HG03457 (cell line): Measurements from ENCODE around the gene SPP1.
"Not testable (repeated sequence)": the region's sequence is repeated elsewhere in the genome, so short reads cannot be mapped to it uniquely, and the experiment has no call there.

Experiments
- ATAC-seq: cut with Tn5 transposase; IDR thresholded peaks from one replicate; pipeline ENCODE4 v1.9.1; 2021; ENCODE audit warnings: moderate number of reproducible peaks; ENCODE audit not compliant: unreplicated experiment

The SPP1 gene

GRCh38 chr4:87985097-87985886, 9.8 kb downstream of the SPP1 start:
- ATAC-seq = peak; percentile 77

GRCh38 chr4:87985887-87986200, 10.3 kb downstream of the SPP1 start:
- no peak for ATAC-seq

- ATAC-seq = no peak
These were observed 11.0 kb downstream of the SPP1 start for GRCh38 chr4:87986508-87986907.

- no peak for ATAC-seq
These were observed 14.3 kb downstream of the SPP1 start for GRCh38 chr4:87989765-87990164.

GRCh38 chr4:87995435-87995834, 19.9 kb downstream of the SPP1 start:
- no peak for ATAC-seq

- ATAC-seq = not testable (repeated sequence)
These were observed 23.7 kb downstream of the SPP1 start for GRCh38 chr4:87999191-87999691.

- ATAC-seq = no peak
These were observed 26.4 kb downstream of the SPP1 start for GRCh38 chr4:88001871-88002270.

- ATAC-seq = no peak
These were observed 27.3 kb downstream of the SPP1 start for GRCh38 chr4:88002786-88003185.

GRCh38 chr4:88003261-88003660, 27.7 kb downstream of the SPP1 start:
- ATAC-seq = no peak

- no peak for ATAC-seq
These were observed 29.6 kb downstream of the SPP1 start for GRCh38 chr4:88005076-88005475.

- ATAC-seq = no peak
These were observed 30.4 kb downstream of the SPP1 start for GRCh38 chr4:88005946-88006345.

GRCh38 chr4:88006956-88007303, 31.4 kb downstream of the SPP1 start:
- no peak for ATAC-seq

GRCh38 chr4:88007304-88008121, 32.0 kb downstream of the SPP1 start, which contains the start of gene PKD2:
TSS of gene PKD2 (plus strand) at chr4:88007635. CDS start at chr4:88007734, 99 bp downstream.
- peak; percentile 86 for ATAC-seq

GRCh38 chr4:88008122-88008742, 32.7 kb downstream of the SPP1 start:
- peak; percentile 24 for ATAC-seq

- no peak for ATAC-seq
These were observed 33.2 kb downstream of the SPP1 start for GRCh38 chr4:88008743-88009171.

- ATAC-seq = no peak
These were observed 34.4 kb downstream of the SPP1 start for GRCh38 chr4:88009871-88010270.

GRCh38 chr4:88010966-88011365, 35.5 kb downstream of the SPP1 start:
- no peak for ATAC-seq

GRCh38 chr4:88012647-88013046, 37.1 kb downstream of the SPP1 start:
- no peak for ATAC-seq

GRCh38 chr4:88014386-88014905, 38.9 kb downstream of the SPP1 start:
- ATAC-seq = no peak

- ATAC-seq = no peak
These were observed 40.3 kb downstream of the SPP1 start for GRCh38 chr4:88015659-88016295.
